Measurements from ENCODE around the gene HGS. TPM values are rescaled to one million over a fixed set of nuclear protein-coding genes. Genes with fewer than 3 reads are reported as not detected.

Gene HGS
- total RNA-seq, 2 experiments from 2014 or later = 118 to 127 TPM

DNA sequence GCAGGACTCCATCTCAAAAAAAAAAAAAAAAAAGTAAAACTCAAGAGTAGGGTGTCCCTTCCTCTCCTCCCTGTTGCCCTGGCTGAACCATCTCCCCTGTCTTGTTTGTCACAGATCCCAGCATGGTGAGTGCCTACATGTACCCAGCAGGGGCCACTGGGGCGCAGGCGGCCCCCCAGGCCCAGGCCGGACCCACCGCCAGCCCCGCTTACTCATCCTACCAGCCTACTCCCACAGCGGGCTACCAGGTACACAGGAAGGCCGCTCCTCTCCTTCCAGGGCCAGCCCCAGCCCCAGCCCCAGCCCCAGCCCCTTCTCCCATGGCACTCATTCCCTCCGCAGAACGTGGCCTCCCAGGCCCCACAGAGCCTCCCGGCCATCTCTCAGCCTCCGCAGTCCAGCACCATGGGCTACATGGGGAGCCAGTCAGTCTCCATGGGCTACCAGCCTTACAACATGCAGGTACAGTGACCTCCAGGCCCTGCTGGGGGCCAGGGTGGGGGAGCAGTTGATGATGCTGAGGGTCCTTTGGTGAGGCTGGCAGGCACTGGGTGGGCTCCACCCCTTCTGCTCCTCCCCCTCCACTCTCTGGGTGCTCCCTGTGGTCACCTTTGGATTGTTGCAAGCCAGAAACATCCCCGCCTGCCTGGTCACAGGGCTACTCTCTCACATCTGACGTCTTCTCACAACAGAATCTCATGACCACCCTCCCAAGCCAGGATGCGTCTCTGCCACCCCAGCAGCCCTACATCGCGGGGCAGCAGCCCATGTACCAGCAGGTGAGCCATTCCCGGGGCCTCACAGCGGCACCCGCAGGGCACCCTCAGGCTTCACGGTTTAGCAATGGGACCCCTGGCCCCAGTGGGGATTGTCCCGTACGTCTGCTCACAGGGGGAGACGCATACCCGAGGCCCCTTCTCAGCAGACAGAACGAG is 16.8 kb downstream of the HGS start:
- Histone ChIP-seq H3K4me3 (ENCODE audit: low read length) (no peak overlapping the region), H3K4me1 (ENCODE audit: insufficient read depth, low read length) (peaks cover 37% of the 10 kb centered on the region), H3K27ac (ENCODE audit: low read depth in 1 of 2, low read length in 2 of 2) (no peak overlapping the region), H3K27me3 (ENCODE audit: control insufficient read depth in 1 of 2, insufficient read depth in 2 of 2, low read length in 2 of 2) (no peaks in the 10 kb centered on the region), H3K9me3 (ENCODE audit: control insufficient read depth in 1 of 2, insufficient read depth in 1 of 2, low read length in 2 of 2) (no peaks in the 10 kb centered on the region), H3K36me3 (ENCODE audit: insufficient read depth, low read length) (peaks cover 55% of the 10 kb centered on the region)
- H3K27ac Mint-ChIP-seq = no peak overlapping the region
- ATAC-seq (ENCODE audit: poor library complexity) (no peak), DNase-seq (no peak)
- peaks cover 20% of the 10 kb centered on the region for H3K4me1 Mint-ChIP-seq (ENCODE audit: low read depth)
- H3K4me3 Mint-ChIP-seq = peak overlapping the region; percentile 8
- ChIA-PET POLR2A (interaction anchor here (0.7 to 4.7 kb wide), 2 partner anchors 16 to 34 kb away, joined by 3 to 43 read pairs; partner anchors contain the start of genes ARL16, CCDC137, HGS and OXLD1), CTCF (interaction anchor here (1.8 kb wide), 1 partner anchor 17 kb away, joined by 5 read pairs; the partner anchor contains the start of genes ARL16 and HGS)
- TF ChIP-seq, protein P1, sequence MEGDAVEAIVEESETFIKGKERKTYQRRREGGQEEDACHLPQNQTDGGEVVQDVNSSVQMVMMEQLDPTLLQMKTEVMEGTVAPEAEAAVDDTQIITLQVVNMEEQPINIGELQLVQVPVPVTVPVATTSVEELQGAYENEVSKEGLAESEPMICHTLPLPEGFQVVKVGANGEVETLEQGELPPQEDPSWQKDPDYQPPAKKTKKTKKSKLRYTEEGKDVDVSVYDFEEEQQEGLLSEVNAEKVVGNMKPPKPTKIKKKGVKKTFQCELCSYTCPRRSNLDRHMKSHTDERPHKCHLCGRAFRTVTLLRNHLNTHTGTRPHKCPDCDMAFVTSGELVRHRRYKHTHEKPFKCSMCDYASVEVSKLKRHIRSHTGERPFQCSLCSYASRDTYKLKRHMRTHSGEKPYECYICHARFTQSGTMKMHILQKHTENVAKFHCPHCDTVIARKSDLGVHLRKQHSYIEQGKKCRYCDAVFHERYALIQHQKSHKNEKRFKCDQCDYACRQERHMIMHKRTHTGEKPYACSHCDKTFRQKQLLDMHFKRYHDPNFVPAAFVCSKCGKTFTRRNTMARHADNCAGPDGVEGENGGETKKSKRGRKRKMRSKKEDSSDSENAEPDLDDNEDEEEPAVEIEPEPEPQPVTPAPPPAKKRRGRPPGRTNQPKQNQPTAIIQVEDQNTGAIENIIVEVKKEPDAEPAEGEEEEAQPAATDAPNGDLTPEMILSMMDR (IDR thresholded peaks at IDR 0.05) = no peak
- intact Hi-C loops (cut with DNase I, micrococcal nuclease) = loop anchor here (5.0 kb wide), 2 partner anchors 33 to 227 kb away; partner anchors contain the start of genes CCDC137 (in 1 of the 2), MAFG (in 1 of the 2) and OXLD1 (in 1 of the 2)
- no peaks in the 10 kb centered on the region for H3K9me3 Mint-ChIP-seq
- peaks cover 60% of the 10 kb centered on the region for H3K36me3 Mint-ChIP-seq (ENCODE audit: low read depth)
- H3K27me3 Mint-ChIP-seq = no peaks in the 10 kb centered on the region

DNA sequence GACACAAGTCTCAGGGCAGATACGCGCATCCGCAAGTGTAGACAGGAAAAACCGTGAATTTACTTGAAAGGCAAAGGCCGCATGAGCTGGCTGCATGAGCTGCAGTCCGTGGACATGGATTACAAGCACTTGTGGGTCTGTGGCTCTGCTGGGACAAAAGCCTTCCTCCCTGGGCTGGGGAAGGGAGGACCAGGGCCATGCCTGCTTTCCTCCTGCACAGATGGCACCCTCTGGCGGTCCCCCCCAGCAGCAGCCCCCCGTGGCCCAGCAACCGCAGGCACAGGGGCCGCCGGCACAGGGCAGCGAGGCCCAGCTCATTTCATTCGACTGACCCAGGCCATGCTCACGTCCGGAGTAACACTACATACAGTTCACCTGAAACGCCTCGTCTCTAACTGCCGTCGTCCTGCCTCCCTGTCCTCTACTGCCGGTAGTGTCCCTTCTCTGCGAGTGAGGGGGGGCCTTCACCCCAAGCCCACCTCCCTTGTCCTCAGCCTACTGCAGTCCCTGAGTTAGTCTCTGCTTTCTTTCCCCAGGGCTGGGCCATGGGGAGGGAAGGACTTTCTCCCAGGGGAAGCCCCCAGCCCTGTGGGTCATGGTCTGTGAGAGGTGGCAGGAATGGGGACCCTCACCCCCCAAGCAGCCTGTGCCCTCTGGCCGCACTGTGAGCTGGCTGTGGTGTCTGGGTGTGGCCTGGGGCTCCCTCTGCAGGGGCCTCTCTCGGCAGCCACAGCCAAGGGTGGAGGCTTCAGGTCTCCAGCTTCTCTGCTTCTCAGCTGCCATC is 17.7 kb downstream of the HGS start:
- Histone ChIP-seq H3K36me3 (ENCODE audit: insufficient read depth, low read length) (peaks cover 51% of the 10 kb centered on the region), H3K4me1 (ENCODE audit: insufficient read depth, low read length) (peaks cover 39% of the 10 kb centered on the region), H3K9me3 (ENCODE audit: control insufficient read depth in 1 of 2, insufficient read depth in 1 of 2, low read length in 2 of 2) (no peaks in the 10 kb centered on the region), H3K4me3 (ENCODE audit: low read length) (peak overlapping the region; percentile 93), H3K27me3 (ENCODE audit: control insufficient read depth in 1 of 2, insufficient read depth in 2 of 2, low read length in 2 of 2) (no peaks in the 10 kb centered on the region), H3K27ac (ENCODE audit: low read depth in 1 of 2, low read length in 2 of 2) (peak overlapping the region in 1 of 2 donors; percentile 32)
- intact Hi-C loops (cut with DNase I, micrococcal nuclease) = loop anchor here (2.0 to 5.0 kb wide), 4 partner anchors 17 to 226 kb away; partner anchors contain the start of genes CCDC137 (in 1 of the 2), HGS (in 1 of the 2), MAFG (in 1 of the 2) and NPLOC4 (in 1 of the 2)
- Mint-ChIP-seq H3K36me3 (ENCODE audit: low read depth) (peaks cover 69% of the 10 kb centered on the region), H3K27ac (peak overlapping the region; percentile 97), H3K4me1 (ENCODE audit: low read depth) (peaks cover 27% of the 10 kb centered on the region), H3K9me3 (no peaks in the 10 kb centered on the region), H3K27me3 (no peaks in the 10 kb centered on the region), H3K4me3 (no peak overlapping the region)
- ChIA-PET POLR2A (interaction anchor here (0.7 to 4.7 kb wide), 5 partner anchors 16 to 336 kb away, joined by 3 to 43 read pairs (median 4); partner anchors contain the start of genes ARL16, CCDC137, DCXR and HGS), CTCF (interaction anchor here (1.8 kb wide), 1 partner anchor 18 kb away, joined by 5 read pairs; the partner anchor contains the start of genes ARL16 and HGS)
- DNase-seq (peak in 2 of 14 experiments; percentile 38 to 47), ATAC-seq (ENCODE audit: poor library complexity) (no peak)
- TF ChIP-seq, protein P1 (IDR thresholded peaks at IDR 0.05) = no peak

Measured in CD4-positive, alpha-beta T cell (primary cell).